Measurements from ENCODE around the gene NNMT.

GRCh38 chr11:114318361-114318760, 22.2 kb downstream of the NNMT start:
- TF ChIP-seq CTCF (IDR thresholded peaks at IDR 0.05; ENCODE audit: poor library complexity) (no peak), EZH2 (IDR thresholded peaks at IDR 0.05; ENCODE audit: borderline replicate concordance) (no peak)

Data from hepatocyte (in vitro differentiated cells).